ENCODE measurements around the gene LHX3. TPM values are rescaled to one million over a fixed set of nuclear protein-coding genes. Genes with fewer than 3 reads are reported as not detected.

Gene LHX3
- total RNA-seq, 1 donor from 2014 or later: not detected

GRCh38 chr9:136174779-136175615 lies 29.9 kb downstream of the LHX3 start:
- peaks cover 63% of the 10 kb centered on the region for H3K27me3 ChIP-seq (ENCODE audit: control insufficient read depth, insufficient read depth, low read length)
- no peaks in the 10 kb centered on the region for H3K36me3 ChIP-seq (ENCODE audit: control insufficient read depth, insufficient read depth, low read length)
- no peak for DNase-seq (ENCODE audit: low read depth)
- no peak for TF ChIP-seq CTCF (IDR thresholded peaks at IDR 0.05; ENCODE audit: insufficient read depth, low read length, poor library complexity, severe bottlenecking)
- H3K4me3 ChIP-seq (ENCODE audit: low read depth, low read length): no peak overlapping the region

GRCh38 chr9:136173648-136174290 lies 31.2 kb downstream of the LHX3 start:
- no peak for DNase-seq (ENCODE audit: low read depth)
- Histone ChIP-seq H3K36me3 (ENCODE audit: control insufficient read depth, insufficient read depth, low read length) (no peaks in the 10 kb centered on the region), H3K27me3 (ENCODE audit: control insufficient read depth, insufficient read depth, low read length) (peaks cover 67% of the 10 kb centered on the region), H3K4me3 (ENCODE audit: low read depth, low read length) (no peak overlapping the region)
- no peak for TF ChIP-seq CTCF (IDR thresholded peaks at IDR 0.05; ENCODE audit: insufficient read depth, low read length, poor library complexity, severe bottlenecking)

GRCh38 chr9:136172412-136173079 lies 32.4 kb downstream of the LHX3 start:
- Histone ChIP-seq H3K27me3 (ENCODE audit: control insufficient read depth, insufficient read depth, low read length) (peaks cover 63% of the 10 kb centered on the region), H3K4me3 (ENCODE audit: low read depth, low read length) (no peak overlapping the region), H3K36me3 (ENCODE audit: control insufficient read depth, insufficient read depth, low read length) (no peaks in the 10 kb centered on the region)
- no peak for TF ChIP-seq CTCF (IDR thresholded peaks at IDR 0.05; ENCODE audit: insufficient read depth, low read length, poor library complexity, severe bottlenecking)
- DNase-seq (ENCODE audit: low read depth): no peak

- H3K27me3 ChIP-seq (ENCODE audit: control insufficient read depth, insufficient read depth, low read length): peaks cover 57% of the 10 kb centered on the region
- no peak overlapping the region for H3K4me3 ChIP-seq (ENCODE audit: low read depth, low read length)
- DNase-seq (ENCODE audit: low read depth): no peak
- no peaks in the 10 kb centered on the region for H3K36me3 ChIP-seq (ENCODE audit: control insufficient read depth, insufficient read depth, low read length)
- no peak for TF ChIP-seq CTCF (IDR thresholded peaks at IDR 0.05; ENCODE audit: insufficient read depth, low read length, poor library complexity, severe bottlenecking)
Measured at GRCh38 chr9:136171801-136172411, 33.0 kb downstream of the LHX3 start.

GRCh38 chr9:136171009-136171800 lies 33.7 kb downstream of the LHX3 start:
- Histone ChIP-seq H3K27me3 (ENCODE audit: control insufficient read depth, insufficient read depth, low read length) (peaks cover 52% of the 10 kb centered on the region), H3K36me3 (ENCODE audit: control insufficient read depth, insufficient read depth, low read length) (no peaks in the 10 kb centered on the region), H3K4me3 (ENCODE audit: low read depth, low read length) (no peak overlapping the region)
- no peak for TF ChIP-seq CTCF (IDR thresholded peaks at IDR 0.05; ENCODE audit: insufficient read depth, low read length, poor library complexity, severe bottlenecking)
- no peak for DNase-seq (ENCODE audit: low read depth)
